ENCODE results near the gene SEMG1.

SEMG1 gene

GRCh38 chr20:45206725-45207124 lies at the start of gene SEMG1:
TSS of gene SEMG1 (plus strand) at chr20:45207033. CDS start at chr20:45207054, 21 bp downstream.
- DNase-seq (ENCODE audit: low read depth), result no peak

- peak; percentile 43 for DNase-seq (ENCODE audit: low read depth)
These were observed 48.9 kb upstream of the SEMG1 start for GRCh38 chr20:45157962-45158361.

GRCh38 chr20:45163083-45163803 lies 43.6 kb upstream of the SEMG1 start:
- no peak for DNase-seq (ENCODE audit: low read depth)

- DNase-seq (ENCODE audit: low read depth), result no peak
These were observed 41.9 kb upstream of the SEMG1 start for GRCh38 chr20:45164906-45165305.

- no peak for DNase-seq (ENCODE audit: low read depth)
These were observed 33.3 kb upstream of the SEMG1 start for GRCh38 chr20:45173522-45173921.

GRCh38 chr20:45174434-45175364 lies 32.1 kb upstream of the SEMG1 start, which contains the start of gene PI3:
TSS of gene PI3 (plus strand) at chr20:45174902. CDS start at chr20:45174923, 21 bp downstream.
- no peak for DNase-seq (ENCODE audit: low read depth)

- DNase-seq (ENCODE audit: low read depth), result no peak
These were observed 30.1 kb upstream of the SEMG1 start for GRCh38 chr20:45176526-45177267.

- DNase-seq (ENCODE audit: low read depth), result no peak
These were observed 27.7 kb upstream of the SEMG1 start for GRCh38 chr20:45179166-45179565.

GRCh38 chr20:45181639-45182038 lies 25.2 kb upstream of the SEMG1 start:
- peak; percentile 15 for DNase-seq (ENCODE audit: low read depth)

- no peak for DNase-seq (ENCODE audit: low read depth)
These were observed 23.7 kb upstream of the SEMG1 start for GRCh38 chr20:45183084-45183483.

GRCh38 chr20:45187693-45188092 lies 19.1 kb upstream of the SEMG1 start:
- DNase-seq (ENCODE audit: low read depth), result no peak

GRCh38 chr20:45189067-45189609 lies 17.7 kb upstream of the SEMG1 start:
- DNase-seq (ENCODE audit: low read depth), result no peak

- no peak for DNase-seq (ENCODE audit: low read depth)
These were observed 17.0 kb upstream of the SEMG1 start for GRCh38 chr20:45189861-45190260.

- no peak for DNase-seq (ENCODE audit: low read depth)
These were observed 14.9 kb upstream of the SEMG1 start for GRCh38 chr20:45191926-45192325.

GRCh38 chr20:45193331-45193730 lies 13.5 kb upstream of the SEMG1 start:
- no peak for DNase-seq (ENCODE audit: low read depth)

GRCh38 chr20:45209924-45210323 lies 3.1 kb downstream of the SEMG1 start:
- no peak for DNase-seq (ENCODE audit: low read depth)

- DNase-seq (ENCODE audit: low read depth), result no peak
These were observed 5.0 kb downstream of the SEMG1 start for GRCh38 chr20:45211569-45212474.

- no peak for DNase-seq (ENCODE audit: low read depth)
These were observed 6.0 kb downstream of the SEMG1 start for GRCh38 chr20:45212836-45213235.

GRCh38 chr20:45218124-45218523 lies 11.3 kb downstream of the SEMG1 start:
- DNase-seq (ENCODE audit: low read depth), result no peak

- no peak for DNase-seq (ENCODE audit: low read depth)
These were observed 11.8 kb downstream of the SEMG1 start for GRCh38 chr20:45218636-45219035.

GRCh38 chr20:45221076-45221475 lies 14.2 kb downstream of the SEMG1 start, which contains the start of gene SEMG2:
TSS of gene SEMG2 (plus strand) at chr20:45221373. CDS start at chr20:45221390, 17 bp downstream.
- DNase-seq (ENCODE audit: low read depth), result no peak
